ENCODE data around the gene NEK10.

GRCh38 chr3:27385504-27385903, 16.3 kb upstream of the NEK10 start:
- TF ChIP-seq CTCF (conservative IDR thresholded peaks at IDR 0.05; ENCODE audit: low read length), result no peak
- TF ChIP-seq EZH2phosphoT487 (IDR thresholded peaks at IDR 0.05; ENCODE audit: borderline replicate concordance), result no peak

Measured in Loucy (cell line).